HPDE6-E6E7 (cell line): Measurements from ENCODE around the gene CRKL.
"Not testable (repeated sequence)": the region's sequence is repeated elsewhere in the genome, so short reads cannot be mapped to it uniquely, and the experiment has no call there.

Source experiments
- DNase-seq: peaks from one replicate; pipeline ENCODE4 v3.0.0; 2011; ENCODE audit warnings: missing footprints; ENCODE audit errors: extremely low spot score

CRKL gene

DNA sequence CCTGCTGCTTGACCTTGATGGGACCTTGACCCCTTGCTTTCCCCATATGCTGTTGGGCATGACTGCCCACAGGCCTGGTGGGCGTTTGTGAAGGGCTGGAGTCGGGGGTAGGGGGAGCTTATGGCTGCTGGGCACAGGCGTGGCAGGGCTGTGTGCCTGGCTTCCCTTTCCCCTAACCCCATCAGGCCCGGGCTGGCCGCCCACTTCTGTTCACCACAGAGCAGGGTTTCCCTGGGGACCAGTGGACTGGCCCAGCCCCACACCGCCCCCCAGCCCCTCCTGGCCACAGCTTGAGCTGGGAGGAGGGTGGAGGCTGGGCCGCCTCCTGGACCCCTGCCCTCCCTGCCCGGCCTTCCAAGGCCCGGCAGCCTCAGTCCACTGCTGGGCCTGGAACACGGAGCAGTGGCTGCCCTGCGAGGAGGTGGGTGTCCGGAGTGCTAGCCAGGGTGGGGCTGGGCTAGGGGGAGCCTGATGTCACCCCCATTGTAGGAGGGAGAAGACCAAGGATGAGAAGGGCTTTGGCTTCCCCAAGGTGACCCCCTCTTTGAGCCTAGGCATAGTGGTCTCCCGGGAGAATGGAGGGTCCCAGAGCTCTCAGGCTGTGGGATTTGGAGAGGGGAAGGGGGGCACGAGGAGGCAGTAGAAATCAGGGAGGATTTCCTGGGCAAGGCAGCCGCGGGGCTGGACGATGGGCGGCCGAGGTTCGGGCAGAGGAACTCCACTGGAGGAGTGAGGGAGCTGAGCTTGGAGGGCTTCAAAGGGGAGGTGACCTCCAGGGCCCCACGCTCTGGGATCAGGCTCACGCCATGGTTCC is 49.9 kb downstream of the CRKL start, which contains the start of gene AIFM3:
AIFM3 (plus strand) TSS at position 373 of the 814 bp plus-strand sequence. CDS start 690 bp downstream, outside the sequence.
- no peak for DNase-seq

DNA sequence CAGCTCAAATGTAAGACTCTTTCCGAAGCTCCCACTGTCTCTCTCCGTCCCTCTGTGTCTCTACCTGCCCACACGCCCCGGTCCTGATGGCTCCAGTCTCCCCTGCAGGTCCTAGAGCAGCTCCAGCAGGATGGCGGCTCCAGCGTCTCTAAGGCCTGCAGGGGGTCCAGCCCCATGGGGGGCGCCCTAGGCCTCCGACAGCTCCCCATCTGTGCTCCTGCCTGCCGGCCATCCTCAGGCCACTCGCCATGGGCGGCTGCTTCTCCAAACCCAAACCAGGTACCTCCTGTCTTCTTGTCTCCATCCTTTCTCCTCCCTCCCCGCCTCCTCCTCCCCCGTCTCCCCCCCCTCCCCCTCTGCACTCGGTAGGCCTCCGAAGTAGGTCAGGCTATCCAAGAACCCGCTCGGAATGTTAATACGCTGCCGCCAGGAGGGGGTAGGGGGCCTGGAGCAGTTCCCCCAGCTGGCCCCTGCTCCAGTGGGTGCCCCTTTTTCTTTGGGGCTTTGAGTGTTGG is 50.5 kb downstream of the CRKL start:
- no peak for DNase-seq

DNA sequence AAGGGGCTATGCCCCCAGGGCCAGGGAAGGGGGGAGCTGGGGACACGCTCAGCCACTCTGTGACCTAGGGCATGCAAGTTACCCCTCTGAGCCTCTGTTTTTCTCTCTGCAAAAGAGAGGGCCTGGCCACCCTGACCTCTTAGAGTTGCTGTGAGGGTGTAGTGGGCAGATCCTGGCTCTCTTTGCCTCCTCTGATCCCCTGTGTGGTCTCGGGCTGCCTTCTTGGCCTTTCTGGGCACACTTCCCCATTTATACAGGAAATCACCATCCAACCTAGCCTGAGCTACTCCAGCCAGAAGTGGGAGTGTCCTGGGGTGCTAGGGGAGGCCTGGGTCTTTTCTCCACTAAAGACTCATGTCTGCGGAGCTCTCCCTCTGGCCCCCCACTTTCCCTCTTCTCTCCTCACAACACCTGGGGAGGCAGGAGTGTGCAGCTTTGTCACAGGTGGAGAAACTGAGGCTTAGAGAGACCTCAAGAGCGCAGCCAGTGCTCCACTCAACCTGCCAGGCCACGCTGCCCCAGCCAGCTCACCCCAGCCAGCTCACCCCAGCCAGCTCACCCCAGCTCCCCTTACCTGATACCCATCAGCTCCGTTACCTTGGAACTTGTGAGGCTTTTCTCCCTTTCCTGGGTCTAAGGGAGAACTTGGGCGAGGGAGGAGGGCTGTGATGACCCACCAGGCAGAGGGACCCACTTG is 51.2 kb downstream of the CRKL start:
- no peak for DNase-seq

DNA sequence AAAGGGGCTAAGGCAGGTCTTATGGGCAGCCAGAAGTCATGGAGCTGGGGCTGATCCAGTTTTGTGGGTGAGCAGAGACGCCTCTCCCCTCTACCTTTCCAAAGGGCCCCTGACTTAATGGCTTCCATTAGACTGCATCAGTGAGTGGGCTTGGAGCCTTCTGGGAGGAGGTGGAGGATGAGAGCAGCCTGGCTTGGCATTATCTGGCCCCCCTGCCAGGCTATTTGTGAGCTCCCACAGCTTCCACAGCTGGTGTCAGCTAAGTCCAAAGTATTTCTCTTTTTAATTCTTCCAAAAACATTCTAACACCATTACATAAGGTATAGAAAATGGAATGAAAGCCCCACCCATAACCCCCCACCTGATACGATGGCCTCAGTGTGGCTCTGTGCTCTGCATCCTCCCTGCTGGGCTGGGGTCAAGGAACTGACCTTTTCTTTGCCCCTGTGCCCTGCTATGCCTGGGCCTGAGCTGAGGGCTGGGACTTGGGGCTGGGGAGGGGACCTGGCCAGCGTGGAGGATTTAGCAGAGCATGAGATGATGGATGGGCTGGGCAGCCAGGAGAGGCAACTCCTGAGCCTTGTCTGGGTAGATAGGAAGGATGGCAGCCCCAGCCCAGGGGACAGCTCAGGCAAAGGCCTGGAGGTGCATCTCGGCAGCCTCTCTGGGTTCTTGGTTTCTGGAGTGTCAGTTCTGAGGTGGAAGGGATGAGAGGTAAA is 53.9 kb downstream of the CRKL start:
- no peak for DNase-seq

DNA sequence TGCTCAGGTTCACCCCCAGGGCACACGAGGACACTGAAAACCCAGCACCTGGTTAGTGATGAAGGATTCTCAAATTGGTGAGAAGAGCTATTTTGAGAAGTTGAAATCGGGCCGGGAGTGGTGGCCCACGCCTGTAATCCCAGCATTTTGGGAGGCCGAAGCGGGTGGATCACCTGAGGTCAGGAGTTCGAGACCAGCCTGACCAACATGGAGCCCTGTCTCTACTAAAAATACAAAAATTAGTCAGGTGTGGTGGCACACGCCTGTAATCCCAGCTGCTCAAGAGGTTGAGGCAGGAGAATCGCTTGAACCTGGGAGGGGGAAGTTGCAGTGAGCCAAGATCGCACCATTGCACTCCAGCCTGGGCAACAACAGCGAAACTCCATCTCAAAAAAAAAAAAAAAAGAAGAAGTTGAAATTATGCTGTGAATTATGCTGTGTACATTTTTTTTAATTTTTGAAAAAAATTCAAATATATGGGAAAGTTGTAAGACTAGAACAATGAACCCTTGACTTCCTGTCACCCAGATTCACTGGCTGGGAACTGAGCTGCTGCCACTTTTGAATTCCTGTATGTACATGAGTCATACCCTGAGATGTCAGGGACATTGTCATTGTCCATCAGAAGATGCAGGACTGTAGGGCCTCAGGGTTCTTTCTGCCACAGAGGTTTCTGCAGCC is 54.9 kb downstream of the CRKL start:
- not testable (repeated sequence) for DNase-seq

DNA sequence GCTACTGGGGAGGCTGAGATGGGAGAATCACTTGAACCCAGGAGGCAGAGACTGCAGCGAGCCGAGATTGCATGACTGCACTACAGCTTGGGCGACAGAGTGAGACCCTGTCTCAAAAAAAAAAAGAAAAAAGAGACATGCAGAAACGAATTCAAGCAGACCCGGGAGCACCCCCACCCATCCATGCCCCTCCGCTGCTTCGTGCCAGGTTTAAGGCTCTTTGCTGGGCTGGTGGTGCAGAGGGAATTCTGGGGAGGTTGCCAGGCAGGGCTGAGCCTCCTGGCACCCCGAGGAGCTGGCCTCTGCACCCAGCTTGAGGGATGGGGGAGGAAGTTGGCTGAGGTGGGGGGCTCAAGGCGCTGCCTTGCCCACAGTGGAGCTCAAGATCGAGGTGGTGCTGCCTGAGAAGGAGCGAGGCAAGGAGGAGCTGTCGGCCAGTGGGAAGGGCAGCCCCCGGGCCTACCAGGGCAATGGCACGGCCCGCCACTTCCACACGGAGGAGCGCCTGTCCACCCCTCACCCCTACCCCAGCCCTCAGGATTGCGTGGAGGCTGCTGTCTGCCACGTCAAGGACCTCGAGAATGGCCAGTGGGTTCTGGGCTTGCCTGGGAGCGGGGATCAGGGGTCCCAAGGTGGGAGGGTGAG is 55.8 kb downstream of the CRKL start:
- DNase-seq: no peak

DNA sequence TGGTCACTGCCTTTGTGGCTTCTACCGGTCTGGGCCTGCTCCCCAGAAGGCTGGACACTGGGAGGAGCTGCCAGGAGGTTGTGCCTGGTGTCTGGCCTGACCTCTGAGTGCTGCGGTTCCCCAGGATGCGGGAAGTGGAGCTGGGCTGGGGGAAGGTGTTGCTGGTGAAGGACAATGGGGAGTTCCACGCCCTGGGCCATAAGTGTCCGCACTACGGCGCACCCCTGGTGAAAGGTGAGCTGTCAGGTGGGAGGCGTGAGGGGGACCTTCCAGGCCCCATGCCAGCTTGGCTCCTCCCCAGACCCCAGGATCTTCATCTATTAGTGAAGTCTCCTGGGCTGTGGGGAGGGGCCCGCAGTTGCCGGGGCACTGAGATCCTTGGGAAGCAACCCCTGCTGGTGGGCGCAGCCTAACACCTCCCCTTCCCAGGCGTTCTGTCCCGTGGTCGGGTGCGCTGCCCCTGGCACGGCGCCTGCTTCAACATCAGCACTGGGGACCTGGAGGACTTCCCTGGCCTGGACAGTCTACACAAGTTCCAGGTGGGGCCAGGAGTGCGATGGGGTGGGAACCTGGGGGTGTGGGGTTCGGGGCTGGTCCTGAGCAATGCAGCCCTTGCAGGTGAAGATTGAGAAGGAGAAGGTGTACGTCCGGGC is 56.6 kb downstream of the CRKL start:
- DNase-seq: no peak

DNA sequence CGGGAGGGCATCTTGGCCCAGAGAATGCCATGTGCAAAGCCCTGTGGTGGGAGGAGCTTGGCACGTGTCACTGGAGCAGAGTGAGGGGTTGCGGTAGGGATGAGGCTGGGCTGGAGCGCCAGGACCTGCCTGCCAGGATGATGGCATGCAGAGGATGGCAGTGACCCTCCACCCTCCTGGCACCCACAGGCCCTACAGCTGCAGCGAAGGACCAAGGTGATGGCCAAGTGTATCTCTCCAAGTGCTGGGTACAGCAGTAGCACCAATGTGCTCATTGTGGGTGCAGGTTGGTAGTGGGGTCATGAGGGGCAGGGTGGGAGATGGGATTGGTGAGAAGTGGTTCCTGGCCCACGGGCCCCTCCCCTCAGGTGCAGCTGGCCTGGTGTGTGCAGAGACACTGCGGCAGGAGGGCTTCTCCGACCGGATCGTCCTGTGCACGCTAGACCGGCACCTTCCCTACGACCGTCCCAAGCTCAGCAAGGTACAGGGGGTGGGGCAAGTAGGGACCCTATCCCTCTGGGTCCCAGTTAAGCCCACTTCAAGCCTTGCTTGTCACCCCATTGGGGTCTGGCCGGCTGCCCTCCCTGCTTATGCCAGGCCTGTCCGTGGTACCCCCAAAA is 57.2 kb downstream of the CRKL start:
- DNase-seq: no peak

DNA sequence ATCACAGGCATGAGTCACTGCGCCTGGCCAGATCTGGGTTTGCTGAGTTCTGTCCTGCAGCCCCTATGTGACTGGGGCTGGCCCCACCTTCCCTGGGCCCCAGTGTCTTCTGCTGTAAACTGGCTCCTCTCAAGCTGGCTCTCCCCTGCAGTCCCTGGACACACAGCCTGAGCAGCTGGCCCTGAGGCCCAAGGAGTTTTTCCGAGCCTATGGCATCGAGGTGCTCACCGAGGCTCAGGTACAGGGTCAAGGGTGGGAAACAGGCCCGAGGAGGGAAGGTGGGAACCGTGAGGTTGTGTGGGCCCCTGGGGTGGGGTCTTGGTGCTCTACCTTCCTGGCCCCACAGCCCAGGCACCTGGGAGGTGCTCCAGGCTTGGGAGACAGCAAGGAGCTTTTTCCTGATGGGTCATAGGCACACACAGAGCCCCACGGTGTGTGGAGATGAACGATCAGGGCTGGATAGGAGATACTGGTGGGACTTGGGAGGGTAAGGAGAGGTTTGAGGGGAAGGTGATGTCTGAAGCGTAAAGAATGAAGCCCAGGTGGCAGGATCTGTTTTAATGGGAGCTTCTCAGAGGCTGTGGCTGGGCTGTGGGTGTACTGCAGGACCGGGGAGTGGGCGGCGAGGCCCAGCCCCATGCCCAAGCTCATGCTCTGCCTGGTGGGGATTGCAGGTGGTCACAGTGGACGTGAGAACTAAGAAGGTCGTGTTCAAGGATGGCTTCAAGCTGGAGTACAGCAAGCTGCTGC is 58.5 kb downstream of the CRKL start:
- DNase-seq: no peak

DNA sequence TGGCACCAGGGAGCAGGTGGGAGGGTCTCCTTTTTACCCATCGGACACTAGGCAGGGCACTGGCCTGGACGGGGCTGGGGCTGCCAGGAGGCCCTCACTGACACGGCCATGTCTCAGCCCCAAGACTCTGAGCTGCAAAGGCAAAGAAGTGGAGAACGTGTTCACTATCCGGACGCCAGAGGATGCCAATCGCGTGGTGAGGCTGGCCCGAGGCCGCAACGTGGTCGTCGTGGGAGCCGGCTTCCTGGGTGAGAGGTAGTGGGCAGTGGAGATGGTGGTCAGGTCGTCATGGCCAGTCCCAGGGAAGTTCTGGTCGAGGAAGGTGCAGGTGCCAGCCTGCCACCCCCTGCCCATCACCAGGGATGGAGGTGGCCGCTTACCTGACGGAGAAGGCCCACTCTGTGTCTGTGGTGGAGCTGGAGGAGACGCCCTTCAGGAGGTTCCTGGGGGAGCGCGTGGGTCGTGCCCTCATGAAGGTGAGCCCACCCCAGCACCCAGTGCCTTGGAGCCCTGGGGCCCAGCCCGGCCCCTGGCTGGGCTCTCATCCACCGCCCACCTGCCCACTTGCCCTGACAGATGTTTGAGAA is 59.2 kb downstream of the CRKL start:
- no peak for DNase-seq

DNA sequence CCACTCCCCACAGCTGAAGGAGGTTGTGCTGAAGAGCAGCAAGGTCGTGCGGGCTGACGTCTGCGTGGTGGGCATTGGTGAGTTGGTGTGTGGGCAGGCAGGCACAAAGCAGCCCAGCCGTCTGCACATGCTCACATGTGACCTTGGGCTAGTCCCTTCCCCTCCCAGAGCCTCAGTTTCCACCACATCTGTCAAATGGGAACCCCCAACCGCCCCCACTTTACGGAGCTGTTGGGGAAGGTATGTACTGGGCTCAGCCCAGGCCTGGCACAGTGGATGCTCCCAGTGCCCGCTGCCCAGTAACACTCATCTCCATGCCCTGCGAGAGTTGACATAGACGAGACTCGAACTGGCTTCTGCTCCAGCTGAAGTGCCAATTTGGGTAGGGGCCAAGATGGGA is 59.8 kb downstream of the CRKL start:
- no peak for DNase-seq

DNA sequence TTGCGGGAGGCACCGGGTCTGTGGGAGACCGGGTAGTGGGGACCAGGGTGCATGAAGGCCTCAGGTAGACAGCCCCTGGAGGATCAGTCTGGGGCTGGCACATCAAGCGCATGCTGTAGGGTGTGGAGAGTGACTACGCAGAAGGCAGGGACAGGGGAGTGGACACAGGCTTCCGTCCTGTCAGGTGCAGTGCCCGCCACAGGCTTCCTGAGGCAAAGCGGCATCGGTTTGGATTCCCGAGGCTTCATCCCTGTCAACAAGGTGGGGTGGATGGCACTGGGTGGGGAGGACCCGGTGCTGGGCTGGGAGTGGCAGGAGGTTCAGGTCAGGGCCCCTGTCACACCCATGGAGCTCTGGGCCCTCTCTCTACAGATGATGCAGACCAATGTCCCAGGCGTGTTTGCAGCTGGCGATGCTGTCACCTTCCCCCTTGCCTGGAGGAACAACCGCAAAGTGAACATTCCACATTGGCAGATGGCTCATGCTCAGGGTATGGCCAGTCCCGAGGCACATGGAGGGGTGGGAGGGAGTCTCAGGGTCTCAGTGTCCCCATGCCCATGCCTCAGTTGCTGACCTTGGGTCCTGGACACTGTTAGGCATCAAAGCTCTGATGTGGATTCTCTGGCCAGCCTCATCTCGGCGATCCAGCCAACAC is 60.4 kb downstream of the CRKL start:
- DNase-seq: no peak

DNA sequence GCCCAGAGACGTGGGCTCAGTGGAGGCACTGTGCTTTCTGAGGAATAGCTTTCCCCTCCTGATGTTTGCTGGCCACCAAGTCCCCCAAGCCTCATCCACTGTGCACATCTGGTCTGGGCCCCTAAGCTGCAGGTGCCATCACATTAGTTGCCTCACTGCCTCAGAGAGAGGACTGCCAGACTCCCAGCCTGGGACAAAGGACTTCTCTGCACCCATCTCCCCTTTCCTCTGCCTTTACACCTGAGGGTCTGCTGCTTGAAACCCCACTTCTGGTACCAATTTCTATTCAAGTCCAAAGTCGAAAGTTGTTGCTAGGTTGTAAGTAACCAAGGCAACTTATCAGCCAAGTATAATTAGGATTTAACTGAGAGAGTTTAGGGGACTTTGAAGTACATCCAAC is 61.2 kb downstream of the CRKL start:
- no peak for DNase-seq

DNA sequence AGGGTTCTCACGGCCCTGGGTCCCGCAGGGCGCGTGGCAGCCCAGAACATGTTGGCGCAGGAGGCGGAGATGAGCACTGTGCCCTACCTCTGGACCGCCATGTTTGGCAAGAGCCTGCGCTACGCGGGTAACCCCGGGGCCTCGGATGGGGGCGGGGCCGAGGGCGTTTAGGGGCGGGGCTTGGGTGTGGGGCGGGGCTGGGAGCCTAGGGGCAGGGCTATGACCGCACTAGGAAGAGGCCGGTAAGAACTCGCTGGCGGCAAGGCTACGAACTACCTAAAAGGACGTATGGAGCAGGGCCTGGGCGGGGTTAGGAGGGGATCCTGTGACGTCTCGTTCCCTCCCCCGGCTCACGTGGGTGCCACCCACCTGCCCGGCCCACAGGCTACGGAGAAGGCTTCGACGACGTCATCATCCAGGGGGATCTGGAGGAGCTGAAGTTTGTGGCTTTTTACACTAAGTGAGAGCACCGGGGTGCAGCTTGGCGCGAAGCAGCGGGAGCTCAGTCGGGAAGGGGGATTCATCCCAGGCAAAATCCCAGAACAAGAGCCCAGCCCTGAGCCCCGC is 62.1 kb downstream of the CRKL start:
- peak; percentile 86 for DNase-seq

DNA sequence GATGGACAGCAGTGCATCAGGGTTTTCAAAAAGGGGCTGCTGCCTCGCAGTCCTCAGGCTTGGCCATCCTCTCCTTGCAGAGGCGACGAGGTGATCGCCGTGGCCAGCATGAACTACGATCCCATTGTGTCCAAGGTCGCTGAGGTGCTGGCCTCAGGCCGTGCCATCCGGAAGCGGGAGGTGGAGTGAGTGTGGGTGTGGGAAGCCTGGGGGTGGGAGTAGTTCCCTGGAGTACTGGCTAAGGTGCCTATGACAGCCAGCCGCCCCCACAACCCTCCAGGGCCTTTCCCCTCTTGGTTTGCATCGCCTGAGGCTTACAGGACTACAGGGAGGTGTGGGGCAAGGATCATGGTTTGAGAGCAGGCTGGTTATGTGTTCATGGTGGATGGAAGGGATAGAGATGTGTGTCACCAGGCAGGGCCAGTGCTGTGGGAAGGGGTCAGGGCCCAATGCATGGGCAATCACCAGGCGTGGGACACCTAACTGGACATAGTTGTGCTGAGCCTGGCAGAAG is 62.8 kb downstream of the CRKL start:
- no peak for DNase-seq

DNA sequence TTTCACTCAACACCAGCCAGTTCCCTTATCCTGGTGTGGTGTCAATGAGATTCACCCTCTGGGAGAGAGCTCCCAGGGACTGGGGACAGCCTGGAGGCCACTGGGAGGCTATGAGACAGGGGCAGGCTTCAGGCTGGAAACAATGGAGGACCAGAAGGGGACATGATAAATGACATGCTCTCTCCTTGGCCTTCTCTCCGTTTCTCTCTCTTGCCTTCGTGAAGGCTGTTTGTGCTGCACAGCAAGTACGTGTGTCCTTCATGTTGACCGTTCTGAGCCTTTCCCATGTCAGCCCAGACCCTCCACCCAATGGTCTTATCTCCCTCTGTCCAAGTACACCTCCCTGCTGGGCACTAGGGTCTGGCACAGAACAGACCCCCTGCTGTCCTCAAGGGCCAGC is 63.3 kb downstream of the CRKL start:
- no peak for DNase-seq

DNA sequence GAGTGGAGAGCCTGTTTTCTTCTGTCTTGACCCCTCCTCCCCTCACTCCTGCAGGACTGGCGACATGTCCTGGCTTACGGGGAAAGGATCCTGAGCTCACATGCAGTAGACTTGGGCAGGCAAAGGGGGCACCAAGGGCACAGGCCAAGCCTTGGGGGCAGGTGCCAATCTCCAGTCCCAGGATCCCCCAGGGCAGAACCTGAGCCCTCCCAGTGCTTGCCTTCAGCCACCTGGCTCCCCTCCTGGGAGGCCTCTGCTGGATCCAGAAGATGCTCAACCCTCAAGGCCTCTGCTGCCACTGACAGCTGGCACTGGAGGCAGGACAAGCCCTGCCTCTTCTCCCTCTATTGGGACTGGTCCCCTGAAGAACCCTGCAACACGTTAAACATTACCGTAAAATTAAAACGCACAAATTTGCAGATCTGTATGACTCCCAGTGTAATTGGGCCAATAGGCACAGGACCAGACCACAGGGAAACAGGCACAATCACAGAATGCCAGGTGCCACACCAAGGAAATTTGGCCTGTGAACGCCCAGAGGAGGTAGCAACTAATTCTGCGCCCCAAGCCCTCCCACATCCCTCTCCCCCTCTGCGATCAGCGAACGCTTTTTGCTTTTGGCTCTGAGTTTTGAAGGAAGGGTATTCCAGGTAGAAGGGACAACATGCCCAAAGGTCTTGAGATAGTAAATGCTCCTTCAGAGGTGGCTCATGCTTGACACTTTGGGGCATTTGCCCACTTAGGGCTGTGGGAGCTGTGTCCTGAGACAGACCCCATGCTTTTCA is 63.9 kb downstream of the CRKL start:
- no peak for DNase-seq
